ENCODE results near the gene KRT71.

GRCh38 chr12:52598966-52599365 is 46.0 kb upstream of the KRT71 start:
- no peak for TF ChIP-seq CTCF (conservative IDR thresholded peaks at IDR 0.05)
- TF ChIP-seq EZH2 (IDR thresholded peaks at IDR 0.05; ENCODE audit: low read depth): no peak
